Camera-type eye (tissue), 1 donor: ENCODE data around the gene PRRX2. TPM values are rescaled to one million over a fixed set of nuclear protein-coding genes. Genes with fewer than 3 reads are reported as not detected.

Experiments used
- total RNA-seq: library from RNA; depleted of rRNA; stranded (reverse); fragments of >200 nt; gene quantifications from one replicate; pipeline ENCODE4 v1.2.3, GENCODE V29; 2014

The PRRX2 gene
- total RNA-seq = 7.9 TPM

GRCh38 chr9:129665389-129665775 is at the start of gene PRRX2:
TSS of gene PRRX2 (plus strand) at chr9:129665647. CDS start at chr9:129665868, 221 bp downstream.

GRCh38 chr9:129620669-129621295 is 44.7 kb upstream of the PRRX2 start, which contains the start of gene C9orf50:
TSS of gene C9orf50 (minus strand) at chr9:129621101. CDS start at chr9:129620574, 527 bp downstream.

GRCh38 chr9:129626079-129626624 is 39.3 kb upstream of the PRRX2 start, which contains the start of gene NTMT1:
TSS of gene NTMT1 (plus strand) at chr9:129626163. CDS start at chr9:129632704, 6,541 bp downstream.

GRCh38 chr9:129641750-129642585 is 23.5 kb upstream of the PRRX2 start, which contains the start of gene ASB6:
TSS of gene ASB6 (minus strand) at chr9:129642151. CDS start at chr9:129641999, 152 bp downstream.

GRCh38 chr9:129752900-129753729 is 87.7 kb downstream of the PRRX2 start, which contains the start of gene PTGES:
TSS of gene PTGES (minus strand) at chr9:129753042. CDS start at chr9:129753012, 30 bp downstream.

Other genes with a start within 250 kb of the PRRX2 start
- 0.71 TPM for gene C9orf50, start 44.5 kb upstream of the PRRX2 start, total RNA-seq
- 13.7 TPM for gene NTMT1, start 39.5 kb upstream of the PRRX2 start, total RNA-seq
- 22.5 TPM for gene ASB6, start 23.5 kb upstream of the PRRX2 start, total RNA-seq
- 8.9 TPM for gene PTGES, start 87.4 kb downstream of the PRRX2 start, total RNA-seq
- 43.3 TPM for gene TOR1B, start 137.5 kb downstream of the PRRX2 start, total RNA-seq
- gene TOR1A, start 158.5 kb downstream of the PRRX2 start, total RNA-seq = 33.4 TPM
- gene C9orf78, start 169.6 kb downstream of the PRRX2 start, total RNA-seq = 57.0 TPM
- 20.7 TPM for gene USP20, start 169.8 kb downstream of the PRRX2 start, total RNA-seq